Gastroesophageal sphincter (tissue), 4 donors: ENCODE measurements around the gene TMEM240. TPM values are rescaled to one million over a fixed set of nuclear protein-coding genes. Genes with fewer than 3 reads are reported as not detected.
"Not testable (repeated sequence)": the region's sequence is repeated elsewhere in the genome, so short reads cannot be mapped to it uniquely, and the experiment has no call there.

ENCODE experiments used
- ATAC-seq: fragments of 150-250 bp; one replicate; pipeline ENCODE4 v1.9.1; 2016; ENCODE audit warnings: mild to moderate bottlenecking, moderate library complexity
- H3K27ac ChIP-seq, 4 donors: fragments of 200-600 bp; sonication (generic) in 3 of 4; 1 replicate in 3 of 4; 2 replicates in 1 of 4; pipeline ENCODE4 v1.5.1; 2016 to 2019
- H3K27me3 ChIP-seq: fragments of 200-600 bp; sonication (generic); one replicate; pipeline ENCODE4 v1.5.1; 2019
- H3K36me3 ChIP-seq, 2 donors: fragments of 200-600 bp; sonication (generic); one replicate each; pipeline ENCODE4 v1.5.1; 2019; ENCODE audit warnings: control low read depth in 1 of 2
- H3K4me1 ChIP-seq, 3 donors: fragments of 200-600 bp; sonication (generic); 1 replicate in 2 of 3; 2 replicates in 1 of 3; pipeline ENCODE4 v1.5.1; 2016 to 2019; ENCODE audit warnings: control low read depth in 2 of 3
- H3K4me3 ChIP-seq, 2 donors: fragments of 200-600 bp; sonication (generic); one replicate each; pipeline ENCODE4 v1.5.1; 2019; ENCODE audit warnings: mild to moderate bottlenecking in 1 of 2, moderate library complexity in 1 of 2
- H3K9me3 ChIP-seq, 3 donors: fragments of 200-600 bp; sonication (generic); one replicate each; pipeline ENCODE4 v1.5.1; 2017 to 2019; ENCODE audit warnings: control low read depth in 2 of 3
- CTCF ChIP-seq, 4 experiments: fragments of 200-600 bp in 2 of 4; fragments of 450-650 bp in 2 of 4; sonication (generic) in 1 of 4; IDR thresholded peaks; one replicate each; pipeline ENCODE4 v1.5.1; 2017 to 2019; ENCODE audit warnings: antibody characterized with exemption in 4 of 4, mild to moderate bottlenecking in 2 of 4, moderate library complexity in 2 of 4
- EP300 ChIP-seq: sonication (generic); formaldehyde crosslinking; IDR thresholded peaks from one replicate; pipeline ENCODE4 v1.6.1; 2017; ENCODE audit warnings: antibody characterized with exemption, mild to moderate bottlenecking
- POLR2A ChIP-seq, 2 donors: fragments of 450-650 bp; IDR thresholded peaks; one replicate each; pipeline ENCODE4 v1.6.1; 2017; ENCODE audit warnings: antibody characterized with exemption in 2 of 2, mild to moderate bottlenecking in 2 of 2, moderate library complexity in 1 of 2
- POLR2AphosphoS5 ChIP-seq: sonication (generic); formaldehyde crosslinking; IDR thresholded peaks from one replicate; pipeline ENCODE4 v1.6.1; 2017; ENCODE audit warnings: antibody characterized with exemption
- WGBS, 2 donors: methylation state at CpG; one replicate each; pipeline ENCODE4 v1.1.5; 2018; ENCODE audit warnings: low coverage in 1 of 2; 5-methylcytosine and 5-hydroxymethylcytosine counted together
- total RNA-seq, 4 donors: library from RNA; depleted of rRNA; stranded (reverse); fragments of >200 nt; gene quantifications; one replicate each; pipeline ENCODE4 v1.1.0, GENCODE V29; 2016

The TMEM240 gene
- total RNA-seq, 4 donors from 2014 or later, result 12.0 to 18.1 (median 14.4) TPM

- ATAC-seq, result no peak
- H3K27ac ChIP-seq, result no peak overlapping the region
- H3K36me3 ChIP-seq, result peaks cover 0 to 100% of the 10 kb centered on the region in 2 donors
- TF ChIP-seq EP300, result no peak
- TF ChIP-seq POLR2AphosphoS5, result no peak
- TF ChIP-seq CTCF (IDR thresholded peaks at IDR 0.05), result no peak
- TF ChIP-seq POLR2A (IDR thresholded peaks at IDR 0.05), result no peak
- no peak overlapping the region for H3K4me3 ChIP-seq
- no peaks in the 10 kb centered on the region for H3K27me3 ChIP-seq
- peaks cover 0 to 23% (median 0%) of the 10 kb centered on the region in 3 donors for H3K9me3 ChIP-seq
- WGBS, 2 donors, result no CpG with 5 or more reads among the region's 19 CpGs
- no peaks in the 10 kb centered on the region for H3K4me1 ChIP-seq
Observed at GRCh38 chr1:1489861-1490260, 50.6 kb downstream of the TMEM240 start.

GRCh38 chr1:1489231-1489630, 51.2 kb downstream of the TMEM240 start:
- Histone ChIP-seq H3K27ac (no peak overlapping the region), H3K4me3 (no peak overlapping the region), H3K4me1 (no peaks in the 10 kb centered on the region), H3K36me3 (peaks cover 0 to 100% of the 10 kb centered on the region in 2 donors), H3K27me3 (no peaks in the 10 kb centered on the region), H3K9me3 (peaks cover 0 to 23% (median 0%) of the 10 kb centered on the region in 3 donors)
- 94% methylated on average over 7 of the region's 16 CpGs; no CpG with 5 or more reads in 1 of the 2 donors for WGBS, 2 donors
- TF ChIP-seq POLR2A (IDR thresholded peaks at IDR 0.05) (no peak), POLR2AphosphoS5 (no peak), EP300 (no peak), CTCF (IDR thresholded peaks at IDR 0.05) (no peak)
- no peak for ATAC-seq

- Histone ChIP-seq H3K27me3 (no peaks in the 10 kb centered on the region), H3K4me3 (no peak overlapping the region), H3K4me1 (no peaks in the 10 kb centered on the region), H3K36me3 (peaks cover 0 to 100% of the 10 kb centered on the region in 2 donors), H3K27ac (no peak overlapping the region), H3K9me3 (peaks cover 0 to 11% (median 0%) of the 10 kb centered on the region in 3 donors)
- WGBS, 2 donors, result 88% methylated on average over 1 of the region's 18 CpGs; no CpG with 5 or more reads in 1 of the 2 donors
- no peak for TF ChIP-seq POLR2AphosphoS5
- TF ChIP-seq EP300, result no peak
- ATAC-seq, result no peak
Observed at GRCh38 chr1:1487701-1488100, 52.7 kb downstream of the TMEM240 start.

GRCh38 chr1:1485755-1486317, 54.6 kb downstream of the TMEM240 start:
- H3K4me1 ChIP-seq, H3K27me3 ChIP-seq, ATAC-seq, H3K9me3 ChIP-seq, H3K4me3 ChIP-seq, H3K27ac ChIP-seq: not testable (repeated sequence)
- WGBS, 2 donors, result no CpG with 5 or more reads among the region's 31 CpGs
- peaks cover 0 to 94% of the 10 kb centered on the region in 2 donors for H3K36me3 ChIP-seq

- H3K27me3 ChIP-seq, H3K4me1 ChIP-seq, H3K9me3 ChIP-seq, ATAC-seq, H3K27ac ChIP-seq, H3K4me3 ChIP-seq: not testable (repeated sequence)
- H3K36me3 ChIP-seq, result peaks cover 0 to 94% of the 10 kb centered on the region in 2 donors
- no CpG with 5 or more reads among the region's 46 CpGs for WGBS, 2 donors
Observed at GRCh38 chr1:1484976-1485750, 55.3 kb downstream of the TMEM240 start.

Other genes with a start within 250 kb of the TMEM240 start
- gene ACAP3, start 232.7 kb downstream of the TMEM240 start, total RNA-seq, result 10 to 100 TPM; 35.6 to 74.7 (median 50.2) TPM
- 10 to 100 TPM; 12.5 to 24.2 (median 19.4) TPM for gene PUSL1, start 232.0 kb downstream of the TMEM240 start, total RNA-seq
- 100 to 1,000 TPM in 1 of 4 donors, 10 to 100 TPM in 3; 62.0 to 119 (median 96.4) TPM for gene INTS11, start 216.0 kb downstream of the TMEM240 start, total RNA-seq
- 10 to 100 TPM; 10.4 to 42.7 (median 30.1) TPM for gene CPTP, start 215.8 kb downstream of the TMEM240 start, total RNA-seq
- under 1 TPM in 3 of 4 donors, not detected in 1; 0.12 to 0.54 (median 0.40) TPM for gene TAS1R3, start 209.3 kb downstream of the TMEM240 start, total RNA-seq
- 100 to 1,000 TPM in 1 of 4 donors, 10 to 100 TPM in 3; 84.4 to 174 (median 88.9) TPM for gene DVL1, start 191.2 kb downstream of the TMEM240 start, total RNA-seq
- gene MXRA8, start 182.1 kb downstream of the TMEM240 start, total RNA-seq, result 100 to 1,000 TPM in 1 of 4 donors, 10 to 100 TPM in 3; 69.8 to 105 (median 85.4) TPM
- 100 to 1,000 TPM; 103 to 138 (median 108) TPM for gene AURKAIP1, start 165.4 kb downstream of the TMEM240 start, total RNA-seq
- gene CCNL2, start 141.3 kb downstream of the TMEM240 start, total RNA-seq, result 100 to 1,000 TPM in 2 of 4 donors, 10 to 100 TPM in 2; 31.6 to 248 (median 127) TPM
- gene MRPL20, start 133.3 kb downstream of the TMEM240 start, total RNA-seq, result 100 to 1,000 TPM; 121 to 215 (median 159) TPM
- 10 to 100 TPM in 2 of 4 donors, 1 to 10 TPM in 2; 8.7 to 16.9 (median 10.3) TPM for gene ANKRD65, start 119.3 kb downstream of the TMEM240 start, total RNA-seq
- 100 to 1,000 TPM in 2 of 4 donors, 10 to 100 TPM in 2; 59.8 to 137 (median 96.4) TPM for gene VWA1, start 104.9 kb downstream of the TMEM240 start, total RNA-seq
- 1 to 10 TPM in 1 of 4 donors, under 1 TPM in 2, not detected in 1; 0.47 to 1.1 (median 0.94) TPM for gene ATAD3C, start 90.9 kb downstream of the TMEM240 start, total RNA-seq
- gene ATAD3B, start 68.9 kb downstream of the TMEM240 start, total RNA-seq, result 10 to 100 TPM in 2 of 4 donors, 1 to 10 TPM in 2; 4.1 to 17.9 (median 12.1) TPM
- 10 to 100 TPM; 14.9 to 32.9 (median 19.1) TPM for gene ATAD3A, start 28.5 kb downstream of the TMEM240 start, total RNA-seq
- 100 to 1,000 TPM in 2 of 4 donors, 10 to 100 TPM in 2; 90.5 to 109 (median 98.9) TPM for gene SSU72, start 34.2 kb upstream of the TMEM240 start, total RNA-seq
- under 1 TPM in 2 of 4 donors, not detected in 2; 0.54 TPM for gene FNDC10, start 59.5 kb upstream of the TMEM240 start, total RNA-seq
- gene MIB2, start 74.9 kb upstream of the TMEM240 start, total RNA-seq, result 10 to 100 TPM; 51.4 to 85.3 (median 69.3) TPM
- gene MMP23B, start 91.5 kb upstream of the TMEM240 start, total RNA-seq, result 10 to 100 TPM in 2 of 4 donors, 1 to 10 TPM in 2; 5.5 to 27.2 (median 9.4) TPM
- gene CDK11B, start 118.4 kb upstream of the TMEM240 start, total RNA-seq, result 10 to 100 TPM; 19.2 to 59.3 (median 25.4) TPM
- gene SLC35E2B, start 152.2 kb upstream of the TMEM240 start, total RNA-seq, result 10 to 100 TPM; 18.7 to 56.9 (median 37.9) TPM
- 10 to 100 TPM; 10.8 to 53.4 (median 23.8) TPM for gene CDK11A, start 183.7 kb upstream of the TMEM240 start, total RNA-seq
- gene NADK, start 237.8 kb upstream of the TMEM240 start, total RNA-seq, result 10 to 100 TPM; 69.8 to 82.5 (median 73.8) TPM